ENCODE results near the gene C11orf24. TPM values are rescaled to one million over a fixed set of nuclear protein-coding genes. Genes with fewer than 3 reads are reported as not detected.

The C11orf24 gene
- polyA plus RNA-seq, 4 donors, result 22.2 to 30.3 (median 27.6) TPM

DNA sequence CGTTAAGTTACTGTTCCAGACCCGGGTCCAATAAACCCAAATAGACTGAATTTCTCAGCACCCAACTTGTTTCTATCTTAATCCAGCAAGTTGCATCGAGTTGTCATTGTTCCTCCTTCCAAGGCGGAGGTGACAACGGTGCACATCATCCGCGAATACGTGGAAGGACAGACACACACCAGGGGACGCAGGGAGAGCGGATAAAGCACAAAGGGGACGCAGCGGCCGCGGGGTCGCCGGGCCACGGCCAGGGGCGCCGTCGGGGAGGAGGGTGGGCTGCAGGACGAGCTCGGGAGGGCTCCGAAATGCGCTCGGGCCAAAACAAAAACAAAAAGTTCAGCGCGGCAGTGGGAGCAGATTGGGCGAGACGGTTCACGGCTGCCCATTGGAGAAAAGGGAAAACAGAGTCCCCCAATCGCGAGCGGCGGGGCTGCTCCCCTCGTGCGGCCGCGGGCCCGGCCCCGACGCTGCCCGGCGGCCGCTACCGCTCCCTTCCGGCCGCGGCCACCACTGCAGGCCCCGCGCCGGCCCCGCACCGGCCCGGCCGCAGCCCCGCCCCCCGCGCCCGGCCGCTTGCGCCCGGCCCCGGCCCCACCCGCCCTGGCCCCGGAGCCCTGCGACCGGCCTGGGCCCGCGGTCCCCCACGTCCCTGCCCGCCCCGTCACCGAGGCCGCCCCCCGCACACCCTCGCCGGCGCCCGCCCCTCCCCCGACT, 59.2 kb downstream of the C11orf24 start:
- DNase-seq (ENCODE audit: low read depth in 4 of 4, low spot score in 2 of 4), result peak in 1 of 4 donors; percentile 56

DNA sequence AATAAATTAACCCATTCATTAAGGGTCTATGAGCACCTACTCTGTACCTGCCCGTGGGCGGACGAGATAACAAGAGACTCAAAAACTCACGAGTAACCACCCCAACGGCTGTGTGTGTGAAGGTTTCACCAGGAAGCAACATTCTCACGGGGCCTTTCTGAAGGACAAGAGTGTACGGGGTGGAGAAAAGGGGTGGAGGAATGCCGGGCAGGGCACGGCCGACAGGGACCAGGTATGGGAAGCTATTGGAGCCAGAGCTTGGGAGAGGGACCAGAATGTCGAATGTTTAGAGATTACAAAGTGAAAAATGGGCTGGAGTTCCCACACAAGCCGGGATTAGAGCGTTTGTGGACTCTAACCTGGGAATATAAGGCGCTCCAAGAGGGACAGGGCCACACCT, 60.2 kb downstream of the C11orf24 start:
- no peak for DNase-seq (ENCODE audit: low read depth in 4 of 4, low spot score in 2 of 4)

Other genes with a start within 250 kb of the C11orf24 start
- gene NDUFS8, start 241.3 kb downstream of the C11orf24 start, polyA plus RNA-seq (ENCODE audit: insufficient read length in 4 of 4), result 100 to 1,000 TPM in 2 of 4 donors, 10 to 100 TPM in 2; 69.2 to 137 (median 106) TPM
- gene TCIRG1, start 232.9 kb downstream of the C11orf24 start, polyA plus RNA-seq (ENCODE audit: insufficient read length in 4 of 4), result 10 to 100 TPM; 15.3 to 37.6 (median 26.7) TPM
- 10 to 100 TPM; 27.7 to 56.6 (median 37.0) TPM for gene CHKA, start 150.6 kb downstream of the C11orf24 start, polyA plus RNA-seq (ENCODE audit: insufficient read length in 4 of 4)
- 10 to 100 TPM; 66.5 to 81.5 (median 77.6) TPM for gene KMT5B, start 58.7 kb downstream of the C11orf24 start, polyA plus RNA-seq (ENCODE audit: insufficient read length in 4 of 4)
- gene LRP5, start 40.6 kb upstream of the C11orf24 start, polyA plus RNA-seq (ENCODE audit: insufficient read length in 4 of 4), result 10 to 100 TPM; 34.9 to 67.8 (median 58.9) TPM
- gene PPP6R3, start 188.8 kb upstream of the C11orf24 start, polyA plus RNA-seq (ENCODE audit: insufficient read length in 4 of 4), result 100 to 1,000 TPM in 2 of 4 donors, 10 to 100 TPM in 2; 83.7 to 128 (median 106) TPM

Measured in left renal cortex interstitium (tissue), 4 donors.